Liver (tissue), 9 donors: ENCODE results near the gene SPA17. TPM values are rescaled to one million over a fixed set of nuclear protein-coding genes. Genes with fewer than 3 reads are reported as not detected.

Source experiments
- DNase-seq: peaks from one replicate; pipeline ENCODE4 v3.0.0-alpha.2; 2017; ENCODE audit warnings: low spot score
- H3K27ac ChIP-seq, 2 donors: one replicate each; pipeline ENCODE4 v1.7.0; 2013; ENCODE audit warnings: inconsistent platforms in 2 of 2, low read length in 2 of 2, control low read depth in 1 of 2, low read depth in 1 of 2, mild to moderate bottlenecking in 1 of 2
- H3K27me3 ChIP-seq, 4 donors: one replicate each; pipeline versions ENCODE4 v1.6.1 to v1.7.0; 2013; ENCODE audit warnings: low read length in 3 of 4, inconsistent platforms in 1 of 4, mild to moderate bottlenecking in 1 of 4, moderate library complexity in 1 of 4; ENCODE audit not compliant: control insufficient read depth in 4 of 4, insufficient read depth in 4 of 4
- H3K36me3 ChIP-seq, 4 donors: one replicate each; pipeline versions ENCODE4 v1.6.1 to v1.7.0; 2013; ENCODE audit warnings: low read length in 3 of 4, mild to moderate bottlenecking in 3 of 4, low read depth in 1 of 4, moderate library complexity in 1 of 4; ENCODE audit not compliant: control insufficient read depth in 4 of 4, insufficient read depth in 3 of 4
- H3K4me1 ChIP-seq, 4 donors: one replicate each; pipeline versions ENCODE4 v1.6.1 to v1.7.0; 2013; ENCODE audit warnings: low read length in 3 of 4, mild to moderate bottlenecking in 3 of 4, moderate library complexity in 1 of 4; ENCODE audit not compliant: control insufficient read depth in 4 of 4, insufficient read depth in 4 of 4
- H3K4me3 ChIP-seq, 3 donors: one replicate each; pipeline versions ENCODE4 v1.6.1 to v1.7.0; 2013; ENCODE audit warnings: low read length in 3 of 3, control low read depth in 1 of 3, low read depth in 1 of 3, mild to moderate bottlenecking in 1 of 3
- H3K9ac ChIP-seq, 2 donors: one replicate each; pipeline ENCODE4 v1.7.0; 2013; ENCODE audit warnings: low read length in 2 of 2, mild to moderate bottlenecking in 2 of 2, moderate library complexity in 2 of 2, control low read depth in 1 of 2, low read depth in 1 of 2
- H3K9me3 ChIP-seq, 4 donors: one replicate each; pipeline versions ENCODE4 v1.6.1 to v1.7.0; 2013; ENCODE audit warnings: low read length in 3 of 4; ENCODE audit not compliant: control insufficient read depth in 4 of 4
- CTCF ChIP-seq: fragments of 150-350 bp; IDR thresholded peaks from 2 replicates; pipeline ENCODE4 v1.5.1; 2017; ENCODE audit warnings: improper control_type of control experiment, low read depth, low read length; ENCODE audit not compliant: missing input control
- FOXA1 ChIP-seq: IDR thresholded peaks from 2 replicates; pipeline ENCODE4 v1.6.1; 2016; ENCODE audit warnings: antibody characterized with exemption
- FOXA2 ChIP-seq: IDR thresholded peaks from 2 replicates; pipeline ENCODE4 v1.6.1; 2016; ENCODE audit warnings: antibody characterized with exemption
- GABPA ChIP-seq, 2 donors: IDR thresholded peaks in 1 of 2; conservative IDR thresholded peaks in 1 of 2; 2 replicates each; pipeline ENCODE4 v1.6.1; 2016; ENCODE audit warnings: antibody characterized with exemption in 2 of 2, mild to moderate bottlenecking in 1 of 2, moderate library complexity in 1 of 2
- JUND ChIP-seq, 2 donors: IDR thresholded peaks; 2 replicates each; pipeline ENCODE4 v1.6.1; 2016; ENCODE audit warnings: antibody characterized with exemption in 2 of 2
- RAD21 ChIP-seq, 2 donors: IDR thresholded peaks; 2 replicates each; pipeline ENCODE4 v1.6.1; 2016; ENCODE audit warnings: antibody characterized with exemption in 2 of 2, mild to moderate bottlenecking in 2 of 2
- REST ChIP-seq: IDR thresholded peaks from 2 replicates; pipeline ENCODE4 v1.6.1; 2016; ENCODE audit warnings: antibody characterized with exemption, mild to moderate bottlenecking
- SP1 ChIP-seq: IDR thresholded peaks from 2 replicates; pipeline ENCODE4 v1.6.1; 2018; ENCODE audit warnings: antibody characterized with exemption, mild to moderate bottlenecking
- ZBTB33 ChIP-seq: IDR thresholded peaks from 2 replicates; pipeline ENCODE4 v1.6.1; 2016; ENCODE audit warnings: antibody characterized with exemption
- WGBS: extraction: QIAGEN DNeasy Blood & Tissue Kit; methylation state at CpG from one replicate; pipeline ENCODE4 v1.1.7; 2013; 5-methylcytosine and 5-hydroxymethylcytosine counted together
- polyA plus RNA-seq, 2 donors: library from polyadenylated mRNA; stranded (reverse) in 1 of 2; unstranded in 1 of 2; fragments of 200-250 nt in 1 of 2; fragments of >200 nt in 1 of 2; fragmentation: Nextera tagmentation in 1 of 2; extraction: Ambion mirVana in 1 of 2; gene quantifications; one replicate each; pipeline versions ENCODE4 v1.2.1 to v1.2.3, GENCODE V29; 2013 to 2015
- total RNA-seq, 2 donors: library from RNA; depleted of rRNA; stranded (reverse); fragments of >200 nt; gene quantifications; one replicate each; pipeline ENCODE4 v1.2.3, GENCODE V29; 2014
- donor health status: healthy.
- donor health status: healthy.
- donor health status: healthy.
- donor health status: healthy.
- donor health status: healthy.

SPA17 gene
- total and polyA plus RNA-seq, 4 donors = 0.47 to 3.2 (median 1.9) TPM

- Histone ChIP-seq H3K4me1 (peaks cover 7 to 21% (median 11%) of the 10 kb centered on the region in 4 donors), H3K36me3 (peaks cover 0 to 3% (median 1%) of the 10 kb centered on the region in 4 donors), H3K4me3 (no peak overlapping the region), H3K9me3 (no peaks in the 10 kb centered on the region), H3K9ac (no peak overlapping the region), H3K27me3 (no peaks in the 10 kb centered on the region), H3K27ac (no peak overlapping the region)
- WGBS = 51% methylated on average over 3 of the region's 3 CpGs
- TF ChIP-seq FOXA1 (no peak), GABPA (IDR thresholded peaks at IDR 0.05 in 1 of 2, conservative IDR thresholded peaks at IDR 0.05 in 1 of 2) (no peak), FOXA2 (no peak), CTCF (no peak), ZBTB33 (no peak)
- no peak for DNase-seq
These were observed 3.0 kb upstream of the SPA17 start for GRCh38 chr11:124670732-124671131.

GRCh38 chr11:124672536-124673215 lies 1.0 kb upstream of the SPA17 start:
- 62% methylated on average over 7 of the region's 7 CpGs for WGBS
- H3K27ac ChIP-seq = peak overlapping the region; percentile 55 to 72
- H3K27me3 ChIP-seq = no peaks in the 10 kb centered on the region
- no peak for DNase-seq
- H3K4me3 ChIP-seq = peak overlapping the region; percentile 57 to 96 (median 82)
- no peaks in the 10 kb centered on the region for H3K9me3 ChIP-seq
- no peaks in the 10 kb centered on the region for H3K36me3 ChIP-seq
- peaks cover 7 to 21% (median 11%) of the 10 kb centered on the region in 4 donors for H3K4me1 ChIP-seq
- TF ChIP-seq SP1 (no peak), ZBTB33 (no peak), RAD21 (IDR thresholded peaks at IDR 0.05) (no peak), JUND (IDR thresholded peaks at IDR 0.05) (no peak), FOXA1 (no peak), REST (no peak)
- H3K9ac ChIP-seq = peak overlapping the region; percentile 30 to 43
